ENCODE results near the gene NME9.

The NME9 gene

DNA sequence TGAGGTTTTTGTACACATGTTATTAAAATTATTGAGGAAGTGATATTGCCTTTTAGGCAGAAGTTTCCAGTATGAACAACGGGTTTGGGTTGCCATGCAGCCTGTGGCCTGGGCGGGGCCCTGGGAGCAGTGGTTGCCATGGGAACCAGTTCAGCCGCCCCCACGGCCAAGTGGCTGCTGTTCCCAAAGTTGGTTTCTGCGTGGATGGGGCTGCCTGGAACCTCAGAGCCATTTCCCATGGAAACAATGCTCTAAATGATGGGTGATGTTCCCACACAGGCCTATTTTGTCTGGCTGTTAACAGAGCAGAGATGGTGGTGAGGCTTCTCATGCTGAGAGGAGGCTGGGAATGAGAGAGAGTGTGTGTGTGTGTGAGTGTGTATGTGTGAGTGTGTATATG, 38.3 kb upstream of the NME9 start:
- no peak for TF ChIP-seq CTCF (IDR thresholded peaks at IDR 0.05; ENCODE audit: control extremely low read depth, extremely low read depth, low read depth, missing control alignments)
- ChIA-PET POLR2A (no interaction called here), CTCF (interaction anchor here (1.1 kb wide), 1 partner anchor 13 kb away, joined by 3 read pairs; no protein-coding TSS in a partner anchor)
- no peak for DNase-seq (ENCODE audit: extremely low spot score)

DNA sequence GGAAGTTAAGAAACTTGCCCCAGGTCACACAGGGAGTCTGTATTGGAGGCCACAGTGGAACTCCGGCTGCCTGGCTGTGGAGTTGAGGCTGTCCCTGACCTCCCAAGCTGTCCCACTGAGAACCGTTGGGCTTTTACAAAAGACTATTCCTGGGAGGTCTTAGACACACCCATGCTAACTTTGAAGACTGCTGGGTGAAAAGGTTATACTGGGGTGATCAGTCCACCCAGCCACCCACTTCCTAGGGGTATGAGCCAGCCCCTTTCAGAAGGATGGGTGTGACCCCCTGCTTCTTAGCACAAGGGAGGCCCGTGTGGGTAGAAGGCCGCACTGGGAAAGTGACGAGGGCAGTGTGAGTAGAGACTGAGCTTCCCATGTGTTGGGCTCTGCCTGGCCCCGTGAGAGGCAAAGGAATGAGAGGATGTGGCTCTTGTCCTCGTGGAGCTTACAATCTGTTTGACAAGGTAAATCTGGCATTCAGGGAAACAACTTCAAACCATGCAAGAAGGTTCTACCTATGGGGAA, 37.7 kb upstream of the NME9 start:
- ChIA-PET POLR2A (no interaction called here), CTCF (interaction anchor here (1.1 kb wide), 1 partner anchor 12 kb away, joined by 3 read pairs; no protein-coding TSS in a partner anchor)
- DNase-seq (ENCODE audit: extremely low spot score): no peak
- no peak for TF ChIP-seq CTCF (IDR thresholded peaks at IDR 0.05; ENCODE audit: control extremely low read depth, extremely low read depth, low read depth, missing control alignments)

- ChIA-PET CTCF (no interaction called here), POLR2A (no interaction called here)
- DNase-seq (ENCODE audit: extremely low spot score): no peak
- TF ChIP-seq CTCF (IDR thresholded peaks at IDR 0.05; ENCODE audit: control extremely low read depth, extremely low read depth, low read depth, missing control alignments): no peak
Measured at GRCh38 chr3:138366006-138366759, 36.5 kb upstream of the NME9 start.

DNA sequence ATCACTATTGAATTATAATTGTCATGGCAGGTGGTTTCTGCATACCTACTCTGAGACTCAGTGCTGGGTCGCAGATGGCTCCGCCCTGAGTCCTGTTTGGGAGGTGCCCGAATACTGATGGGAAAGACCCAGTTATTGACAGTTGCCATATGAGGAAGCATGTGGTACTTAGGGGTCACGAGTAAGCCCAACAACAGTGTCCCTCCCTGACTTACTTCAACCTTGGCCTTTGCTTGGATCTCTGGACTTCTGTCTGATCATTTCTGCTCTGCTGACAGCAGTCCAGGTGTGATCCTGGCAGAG, 35.6 kb upstream of the NME9 start:
- CTCF ChIA-PET: no interaction called here
- POLR2A ChIA-PET: no interaction called here
- no peak for TF ChIP-seq CTCF (IDR thresholded peaks at IDR 0.05; ENCODE audit: control extremely low read depth, extremely low read depth, low read depth, missing control alignments)
- no peak for DNase-seq (ENCODE audit: extremely low spot score)

DNA sequence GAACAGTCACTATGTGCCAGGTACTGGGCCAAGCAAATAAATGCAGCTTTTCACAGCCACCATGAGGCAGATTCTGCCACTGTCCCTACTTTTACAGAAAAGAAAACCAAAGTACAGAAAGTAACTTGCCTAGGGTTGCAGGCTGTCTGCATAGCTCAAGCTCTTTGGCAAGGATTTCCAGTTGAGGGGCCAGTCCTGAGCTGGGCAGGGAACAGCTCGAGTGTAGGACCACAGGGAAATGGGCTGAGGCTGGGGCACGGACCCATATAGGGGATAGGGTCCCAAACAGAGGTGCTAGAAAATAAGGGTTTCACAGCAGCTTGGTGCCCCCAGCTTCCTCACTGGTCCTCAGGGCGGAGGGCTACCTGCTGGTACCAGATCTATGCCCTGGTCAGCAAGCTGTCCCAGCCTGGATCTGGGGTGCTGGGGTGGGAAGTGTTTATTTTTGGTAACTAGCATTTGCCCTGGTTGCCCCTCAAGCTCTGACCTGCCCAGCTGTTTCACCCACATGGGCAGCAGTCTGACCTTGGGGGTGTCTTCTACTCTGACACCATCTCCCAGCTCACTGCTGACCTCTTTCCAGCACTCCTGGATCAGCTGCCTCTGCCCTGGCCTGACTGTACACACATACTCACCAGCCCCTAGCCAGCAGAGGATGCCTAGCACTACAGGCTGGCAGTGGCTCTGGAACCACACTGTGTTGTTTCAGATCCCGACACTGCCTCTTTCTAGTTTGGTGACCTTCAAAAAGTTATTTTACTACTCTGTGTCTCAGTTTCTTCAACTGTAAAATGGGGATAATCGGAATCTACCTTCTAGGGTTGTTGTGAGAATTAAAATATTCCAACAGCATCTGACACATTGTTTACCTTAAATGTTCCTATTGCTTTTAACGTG, 35.0 kb upstream of the NME9 start:
- TF ChIP-seq CTCF (IDR thresholded peaks at IDR 0.05; ENCODE audit: control extremely low read depth, extremely low read depth, low read depth, missing control alignments): no peak
- ChIA-PET POLR2A (no interaction called here), CTCF (no interaction called here)
- no peak for DNase-seq (ENCODE audit: extremely low spot score)

- ChIA-PET POLR2A (no interaction called here), CTCF (no interaction called here)
- DNase-seq (ENCODE audit: extremely low spot score): no peak
- TF ChIP-seq CTCF (IDR thresholded peaks at IDR 0.05; ENCODE audit: control extremely low read depth, extremely low read depth, low read depth, missing control alignments): no peak
Measured at GRCh38 chr3:138363322-138363721, 33.7 kb upstream of the NME9 start.
